HG03039 (cell line): ENCODE results near the gene GPS2.
A peak's percentile ranks its signal among the peaks of the same experiment; 100 is the strongest.

ENCODE experiments used
- ATAC-seq: cut with Tn5 transposase; IDR thresholded peaks from one replicate; pipeline ENCODE4 v1.9.1; 2021; ENCODE audit warnings: mild to moderate bottlenecking, moderate library complexity; ENCODE audit not compliant: unreplicated experiment

The GPS2 gene

DNA sequence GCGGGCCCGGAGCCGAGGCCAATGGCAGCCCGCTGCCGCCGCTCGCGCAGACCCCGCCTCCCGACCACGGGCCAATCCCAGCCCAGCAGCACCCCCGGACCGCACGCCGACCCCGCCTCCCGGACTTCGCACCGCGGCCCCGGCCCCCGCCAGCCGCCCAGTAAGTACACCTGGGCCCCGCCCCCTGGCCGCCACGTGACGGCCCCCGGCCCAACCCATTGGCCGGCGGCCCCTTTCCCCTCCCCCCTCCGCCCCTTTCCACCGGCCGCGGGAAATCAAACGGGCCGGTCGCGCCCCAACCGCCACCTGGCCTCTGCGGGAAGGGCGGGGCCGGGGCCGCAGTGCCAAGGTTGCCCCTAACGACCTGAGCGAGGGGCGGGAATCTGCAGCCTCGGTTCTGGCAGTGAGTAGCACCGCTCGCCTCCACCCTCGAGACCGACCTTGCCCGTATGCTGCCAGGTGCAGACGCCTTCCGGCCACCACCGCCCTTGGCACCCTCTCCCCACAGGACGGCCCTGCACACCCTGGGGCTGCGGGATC is 20.5 kb downstream of the GPS2 start, which contains the start of gene YBX2:
Gene YBX2 (minus strand): TSS at position 26 of the 540 bp plus-strand sequence. CDS start 139 bp downstream, outside the sequence.
- no peak for ATAC-seq

DNA sequence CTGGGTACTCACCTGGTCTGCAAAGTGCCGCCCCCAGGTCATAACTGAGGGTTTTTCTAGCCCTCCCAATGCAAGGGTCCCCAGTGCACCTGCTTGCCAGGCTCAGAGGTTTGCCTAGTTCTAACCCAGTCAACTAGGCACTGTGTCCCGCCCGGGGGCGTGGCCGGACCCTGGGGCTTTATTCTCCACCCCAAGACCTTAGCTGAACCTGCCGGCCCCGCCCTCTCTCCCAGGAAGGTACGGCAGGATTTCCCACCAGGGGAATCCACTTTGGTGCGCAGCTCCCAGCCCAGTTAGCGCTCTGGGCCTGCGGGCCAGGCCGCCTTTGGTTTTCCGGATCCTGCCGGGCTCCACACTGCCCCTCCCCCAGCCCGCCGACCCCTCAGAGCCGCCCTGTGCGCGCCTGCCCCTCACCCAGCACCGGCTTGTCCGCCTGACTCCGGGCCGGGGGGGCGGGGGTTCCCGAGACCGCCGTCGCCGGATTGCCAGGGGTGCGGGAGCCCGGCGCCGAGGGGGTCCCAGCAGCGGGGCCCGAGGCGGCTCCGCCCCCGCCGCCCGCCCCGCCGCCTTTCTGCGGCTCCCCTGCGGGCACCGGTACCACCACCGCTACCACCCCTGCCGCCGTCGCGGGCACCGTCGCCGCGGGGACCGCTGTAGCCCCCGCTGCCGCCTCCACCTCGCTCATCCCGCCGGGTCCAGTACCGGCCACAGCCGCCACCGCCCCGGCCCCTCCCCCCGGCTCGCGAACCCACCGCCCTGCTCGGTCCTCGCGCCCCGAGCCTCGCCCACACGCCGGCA is 21.1 kb downstream of the GPS2 start:
- no peak for ATAC-seq

DNA sequence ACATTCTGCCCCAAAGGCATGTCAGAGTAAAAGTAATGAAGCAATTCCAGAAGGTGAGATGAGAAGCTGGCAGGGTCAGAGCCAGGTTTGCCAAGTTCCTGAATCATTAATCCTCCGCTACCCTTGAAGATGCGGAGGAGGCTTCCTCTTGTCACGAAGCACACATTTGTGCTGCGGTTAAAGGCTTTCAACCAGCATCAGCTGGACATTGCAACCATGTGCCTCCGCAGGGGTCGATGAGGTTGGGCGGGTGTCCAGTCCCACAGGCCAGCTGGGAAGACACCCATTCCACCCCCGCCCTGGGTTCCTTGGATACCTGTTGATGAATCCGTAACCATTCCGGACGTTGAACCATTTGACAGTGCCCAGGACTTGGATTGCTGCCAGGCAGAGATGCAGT is 22.0 kb downstream of the GPS2 start:
- no peak for ATAC-seq

DNA sequence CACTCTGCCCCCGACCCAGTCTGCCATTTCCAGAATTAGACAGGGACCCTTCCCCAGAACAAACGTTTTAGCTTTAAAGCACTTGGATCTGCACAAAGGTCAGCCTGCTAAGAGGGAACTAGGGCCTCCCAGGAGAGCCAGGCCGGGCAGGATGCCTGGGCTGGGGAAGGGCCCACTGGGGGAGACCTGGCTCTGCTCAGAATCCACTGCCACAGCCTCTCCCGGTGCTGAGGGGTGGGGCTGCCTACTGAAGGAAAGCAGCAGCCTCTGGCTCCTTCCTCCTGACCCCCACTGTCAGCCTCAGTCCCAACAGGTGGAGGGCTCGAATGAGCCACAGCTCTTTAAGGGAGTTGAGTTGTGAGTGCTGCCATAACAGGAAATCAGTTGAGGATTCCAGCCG is 22.4 kb downstream of the GPS2 start:
- no peak for ATAC-seq

DNA sequence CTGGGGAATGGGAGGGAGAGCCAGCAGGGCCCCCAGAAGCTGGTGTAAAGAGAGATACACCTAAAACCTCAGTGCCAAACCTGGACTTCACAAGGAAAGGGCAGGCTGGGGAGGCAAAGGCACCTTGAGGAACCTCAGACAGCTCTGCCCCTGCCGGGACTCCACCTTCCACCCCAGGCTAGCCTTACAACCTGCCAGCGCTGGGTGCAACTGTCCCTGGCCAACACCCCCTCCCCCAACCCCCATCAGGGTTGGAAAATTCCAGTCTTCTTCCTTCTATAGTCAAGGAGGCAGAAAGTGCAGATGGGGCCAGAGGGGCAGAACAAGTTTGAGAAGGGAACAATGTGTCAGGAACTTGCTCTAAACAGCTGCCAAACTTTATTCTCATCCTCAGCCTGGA is 23.0 kb downstream of the GPS2 start:
- ATAC-seq = no peak

DNA sequence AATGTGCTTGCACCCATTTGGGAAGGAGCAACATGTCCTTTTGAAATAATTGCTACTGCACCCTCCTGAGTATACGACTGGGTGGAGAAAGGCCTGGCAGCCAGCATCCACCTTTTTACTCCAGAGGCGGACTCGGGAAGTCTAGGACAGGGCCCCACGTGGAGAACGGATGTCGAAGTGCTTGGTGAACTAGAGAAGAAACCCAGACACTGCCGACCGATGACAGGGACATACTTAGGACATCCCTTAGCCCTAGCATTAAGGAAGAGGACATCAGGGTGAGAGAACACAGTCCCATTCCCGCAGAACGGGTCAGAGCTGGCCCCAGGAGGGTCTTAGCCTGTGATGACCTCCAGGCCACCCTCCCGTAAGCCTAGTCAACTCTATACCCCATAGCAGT is 24.5 kb downstream of the GPS2 start:
- no peak for ATAC-seq

DNA sequence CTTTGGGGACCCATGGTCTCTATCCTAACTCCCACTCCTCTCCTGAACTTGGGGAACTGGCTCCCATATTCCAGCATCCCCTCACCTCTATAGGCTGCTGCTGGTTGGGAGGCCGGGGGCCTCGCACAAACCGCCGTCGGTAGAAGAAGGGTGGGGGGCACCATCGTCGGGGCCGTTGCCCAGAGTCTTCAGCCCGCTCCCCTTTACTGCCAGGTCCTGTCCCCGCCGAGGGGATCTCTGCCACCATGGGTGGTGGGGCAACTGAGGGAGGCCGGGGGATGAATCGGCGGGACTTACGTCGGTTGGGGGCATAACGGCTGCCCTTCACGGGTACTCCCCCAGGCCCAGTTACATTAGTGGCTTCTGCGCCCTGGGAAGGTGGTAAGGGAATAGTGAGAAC is 25.0 kb downstream of the GPS2 start:
- ATAC-seq = no peak

DNA sequence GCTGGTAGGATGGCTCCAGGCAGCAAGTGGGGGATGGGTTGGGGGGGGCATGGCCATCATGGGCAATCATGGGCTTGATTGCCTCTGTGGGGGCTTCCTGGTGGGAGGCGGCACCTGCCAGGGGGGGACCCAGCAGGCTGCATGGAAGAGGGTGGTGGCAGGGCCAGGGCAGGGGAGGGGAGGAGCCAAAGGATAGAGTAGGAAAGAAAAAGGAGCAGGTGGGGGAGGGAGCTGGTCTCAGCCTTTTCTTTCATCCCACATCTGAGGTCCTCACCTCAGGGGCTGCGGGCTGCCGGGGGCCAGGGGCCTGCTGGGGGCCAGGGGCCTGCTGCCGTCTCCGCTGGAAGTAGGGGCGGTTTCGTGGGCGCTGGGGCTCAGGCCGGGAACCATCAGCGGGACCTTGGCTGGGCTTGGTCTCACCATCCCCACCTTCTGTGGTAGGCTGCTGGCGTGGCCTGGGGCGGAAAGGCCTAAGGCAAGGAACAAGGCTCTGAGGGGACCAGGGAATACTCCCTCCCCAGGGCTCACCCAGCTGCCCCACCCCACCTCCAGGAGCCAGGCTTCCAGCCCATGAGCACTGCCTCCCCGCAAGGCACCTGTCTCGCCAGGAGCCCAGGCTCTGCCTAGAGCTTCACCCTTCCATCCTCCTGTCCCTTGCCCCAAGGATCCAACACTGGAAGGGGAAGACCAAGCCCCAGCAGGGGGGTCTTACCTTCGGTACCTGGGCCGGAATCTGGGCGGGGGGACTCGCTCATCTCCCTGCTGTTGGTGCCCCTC is 25.7 kb downstream of the GPS2 start:
- ATAC-seq = no peak

DNA sequence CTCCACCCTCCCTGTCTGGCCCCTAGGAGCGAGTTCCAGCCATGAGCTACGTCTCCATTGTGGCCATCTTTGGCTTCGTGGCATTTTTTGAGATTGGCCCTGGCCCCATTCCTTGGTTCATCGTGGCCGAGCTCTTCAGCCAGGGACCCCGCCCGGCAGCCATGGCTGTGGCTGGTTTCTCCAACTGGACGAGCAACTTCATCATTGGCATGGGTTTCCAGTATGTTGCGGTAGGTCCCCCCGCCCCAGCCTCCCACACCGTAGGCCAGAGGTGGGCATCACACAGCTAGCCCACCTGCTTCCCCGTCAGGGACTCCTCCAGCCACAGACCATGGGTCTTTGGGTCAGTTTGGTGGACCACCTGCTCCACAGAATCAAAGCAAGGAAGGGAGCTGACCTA is 29.5 kb downstream of the GPS2 start:
- ATAC-seq = no peak

DNA sequence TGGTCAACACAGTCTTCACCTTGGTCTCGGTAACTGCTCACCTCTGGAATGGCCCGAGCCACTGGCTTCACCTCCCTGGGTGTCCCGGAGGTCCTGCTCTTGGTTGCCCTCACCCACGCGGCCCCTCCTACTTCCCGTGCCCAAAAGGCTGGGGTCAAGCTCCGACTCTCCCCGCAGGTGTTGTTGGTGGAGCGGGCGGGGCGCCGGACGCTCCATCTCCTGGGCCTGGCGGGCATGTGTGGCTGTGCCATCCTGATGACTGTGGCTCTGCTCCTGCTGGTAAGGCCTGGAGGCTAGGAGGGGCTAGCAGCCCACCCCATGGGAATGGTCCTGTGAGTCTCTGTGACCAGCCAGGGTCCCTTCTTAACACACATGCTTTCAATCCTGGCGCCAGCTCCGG is 30.2 kb downstream of the GPS2 start:
- no peak for ATAC-seq

DNA sequence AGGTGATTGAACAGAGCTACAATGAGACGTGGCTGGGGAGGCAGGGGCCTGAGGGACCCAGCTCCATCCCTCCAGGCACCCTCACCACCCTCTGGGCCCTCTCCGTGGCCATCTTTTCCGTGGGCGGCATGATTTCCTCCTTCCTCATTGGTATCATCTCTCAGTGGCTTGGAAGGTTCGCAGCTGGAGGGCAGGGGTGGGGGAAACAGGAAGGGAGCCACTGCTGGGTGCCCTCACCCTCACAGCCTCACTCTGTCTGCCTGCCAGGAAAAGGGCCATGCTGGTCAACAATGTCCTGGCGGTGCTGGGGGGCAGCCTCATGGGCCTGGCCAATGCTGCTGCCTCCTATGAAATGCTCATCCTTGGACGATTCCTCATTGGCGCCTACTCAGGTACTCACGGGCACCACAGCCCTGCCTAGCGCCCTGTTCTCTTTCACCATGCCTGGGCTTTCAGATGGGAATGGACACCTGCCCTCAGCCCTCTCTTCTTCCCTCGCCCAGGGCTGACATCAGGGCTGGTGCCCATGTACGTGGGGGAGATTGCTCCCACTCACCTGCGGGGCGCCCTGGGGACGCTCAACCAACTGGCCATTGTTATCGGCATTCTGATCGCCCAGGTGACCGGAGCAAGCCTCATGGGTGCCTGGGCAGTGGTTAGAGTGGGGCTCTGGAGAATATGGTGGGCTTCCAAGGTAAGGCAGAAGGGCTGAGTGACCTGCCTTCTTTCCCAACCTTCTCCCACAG is 31.5 kb downstream of the GPS2 start:
- no peak for ATAC-seq

DNA sequence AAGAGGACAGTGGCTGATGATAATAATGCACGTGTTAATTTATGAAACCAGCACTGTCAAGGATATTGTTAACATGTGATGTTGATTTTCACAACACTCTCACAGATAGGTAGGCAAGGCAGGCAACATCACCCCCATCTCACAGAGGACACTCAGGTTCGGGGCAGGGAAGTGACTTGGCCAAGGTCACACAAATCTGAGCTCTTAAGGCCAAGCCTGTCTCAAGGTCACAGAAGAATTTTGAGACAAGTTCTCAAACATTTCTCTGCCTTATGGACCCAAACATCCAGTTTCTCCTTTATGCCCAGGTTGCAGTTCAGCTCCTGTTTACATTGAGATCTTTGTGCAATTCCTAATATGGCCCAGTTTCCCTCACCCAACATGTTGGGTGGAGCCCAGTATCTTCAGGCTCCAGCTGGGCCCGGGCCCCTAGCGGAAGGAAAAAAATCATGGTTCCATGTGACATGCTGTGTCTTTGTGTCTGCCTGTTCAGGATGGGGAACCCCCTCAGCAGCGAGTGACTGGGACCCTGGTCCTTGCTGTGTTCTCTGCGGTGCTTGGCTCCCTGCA is 32.3 kb downstream of the GPS2 start:
- ATAC-seq = no peak

DNA sequence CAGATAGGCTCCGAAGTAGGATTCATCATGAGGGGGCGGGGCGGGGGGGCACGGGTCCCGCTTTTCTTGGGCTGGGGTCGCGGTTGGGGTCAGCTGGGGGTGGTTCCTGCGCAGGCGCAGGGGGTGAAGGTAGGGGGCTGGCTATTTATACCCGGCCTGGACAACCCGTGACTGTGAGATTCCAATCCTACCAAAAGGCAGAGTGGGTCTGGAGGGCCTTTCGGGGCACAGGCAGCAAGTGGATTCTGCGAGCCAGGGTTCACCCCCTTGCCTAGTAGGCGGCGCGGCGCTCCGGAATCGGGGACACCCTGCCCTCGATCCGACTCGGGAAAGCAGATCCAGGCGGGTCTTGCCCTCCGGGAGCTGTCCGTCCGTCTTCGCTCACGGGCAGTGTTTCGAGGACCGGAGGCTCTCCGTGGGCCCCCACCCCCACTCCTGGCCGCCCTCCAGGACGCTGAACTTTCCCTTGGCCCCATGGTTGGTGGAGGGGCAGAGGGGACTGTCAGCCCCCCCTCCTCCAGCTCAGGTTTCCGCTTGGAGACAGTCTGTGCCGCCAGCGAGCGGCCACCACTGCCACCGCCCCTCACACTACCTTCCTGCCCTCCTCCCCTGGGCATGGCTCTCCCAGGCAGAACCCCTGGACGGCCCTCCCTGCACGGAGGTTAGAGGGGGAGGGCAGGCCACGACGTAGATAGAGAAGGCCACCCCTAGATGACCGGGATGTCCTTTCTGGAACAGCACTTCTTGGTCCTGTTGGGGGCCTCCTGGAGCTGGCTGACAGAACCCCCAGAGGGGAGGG is 33.0 kb downstream of the GPS2 start:
- ATAC-seq = no peak

DNA sequence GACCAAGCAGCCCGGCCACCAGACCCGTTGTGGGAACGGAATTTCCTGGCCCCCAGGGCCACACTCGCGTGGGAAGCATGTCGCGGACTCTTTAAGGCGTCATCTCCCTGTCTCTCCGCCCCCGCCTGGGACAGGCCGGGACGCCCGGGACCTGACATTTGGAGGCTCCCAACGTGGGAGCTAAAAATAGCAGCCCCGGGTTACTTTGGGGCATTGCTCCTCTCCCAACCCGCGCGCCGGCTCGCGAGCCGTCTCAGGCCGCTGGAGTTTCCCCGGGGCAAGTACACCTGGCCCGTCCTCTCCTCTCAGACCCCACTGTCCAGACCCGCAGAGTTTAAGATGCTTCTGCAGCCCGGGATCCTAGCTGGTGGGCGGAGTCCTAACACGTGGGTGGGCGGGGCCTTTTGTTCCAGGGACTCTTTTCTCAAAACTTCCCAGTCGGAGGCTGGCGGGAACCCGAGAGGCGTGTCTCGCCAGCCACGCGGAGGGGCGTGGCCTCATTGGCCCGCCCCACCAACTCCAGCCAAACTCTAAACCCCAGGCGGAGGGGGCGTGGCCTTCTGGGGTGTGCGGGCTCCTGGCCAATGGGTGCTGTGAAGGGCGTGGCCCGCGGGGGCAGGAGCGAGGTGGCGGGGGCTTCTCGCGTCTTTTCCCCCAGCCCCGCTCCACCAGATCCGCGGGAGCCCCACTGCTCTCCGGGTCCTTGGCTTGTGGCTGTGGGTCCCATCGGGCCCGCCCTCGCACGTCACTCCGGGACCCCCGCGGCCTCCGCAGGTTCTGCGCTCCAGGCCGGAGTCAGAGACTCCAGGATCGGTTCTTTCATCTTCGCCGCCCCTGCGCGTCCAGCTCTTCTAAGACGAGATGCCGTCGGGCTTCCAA is 33.8 kb downstream of the GPS2 start, which contains the start of gene SLC2A4:
Gene SLC2A4 (plus strand): TSS at position 645 of the 879 bp plus-strand sequence. CDS start 217 bp downstream, at position 862.
- ATAC-seq = peak; percentile 59

DNA sequence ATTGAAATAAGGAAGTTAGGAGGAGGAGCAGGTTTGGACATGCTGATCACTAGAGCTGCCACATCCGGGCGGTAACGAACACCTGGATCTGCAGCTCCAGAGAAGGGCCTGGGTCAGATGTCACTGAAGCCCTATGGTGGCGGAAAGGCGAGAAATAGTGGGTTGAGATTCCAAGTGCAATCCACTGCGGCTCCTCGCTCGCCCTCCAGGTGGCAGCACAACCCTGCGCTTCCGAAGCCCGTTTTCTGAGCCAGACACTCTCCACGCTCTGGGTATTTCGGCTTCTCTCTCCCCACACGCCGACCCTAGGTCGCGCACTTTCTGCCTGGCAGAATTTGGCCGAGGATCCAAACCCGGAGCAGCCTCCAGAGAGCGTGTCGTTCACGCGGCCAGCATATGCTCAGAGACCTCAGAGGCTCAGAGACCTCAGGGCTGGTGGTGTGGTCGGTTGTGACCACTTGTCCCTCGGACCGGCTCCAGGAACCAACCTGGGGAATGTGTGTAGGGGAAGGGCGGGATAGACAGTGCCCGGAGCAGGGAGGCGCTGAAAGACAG is 34.6 kb downstream of the GPS2 start:
- ATAC-seq = no peak

DNA sequence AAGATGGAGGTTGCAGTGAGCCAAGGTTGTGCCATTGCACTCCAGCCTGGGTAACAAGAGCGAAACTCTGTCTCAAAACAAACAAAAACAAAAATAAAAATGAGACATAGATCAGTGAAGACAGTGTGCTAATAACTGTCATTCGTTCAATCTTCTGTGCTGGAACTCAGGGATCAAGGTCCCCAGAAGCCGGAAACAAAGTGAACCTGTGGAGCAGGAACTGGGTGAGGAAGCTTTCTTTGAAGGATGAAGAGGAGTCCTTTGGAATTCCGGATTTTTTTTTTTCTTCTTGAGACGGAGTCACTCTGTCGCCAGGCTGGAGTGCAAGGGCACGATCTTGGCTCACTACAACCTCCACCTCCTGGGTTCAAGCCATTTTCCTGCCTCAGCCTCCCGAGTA is 35.7 kb downstream of the GPS2 start:
- ATAC-seq = no peak

DNA sequence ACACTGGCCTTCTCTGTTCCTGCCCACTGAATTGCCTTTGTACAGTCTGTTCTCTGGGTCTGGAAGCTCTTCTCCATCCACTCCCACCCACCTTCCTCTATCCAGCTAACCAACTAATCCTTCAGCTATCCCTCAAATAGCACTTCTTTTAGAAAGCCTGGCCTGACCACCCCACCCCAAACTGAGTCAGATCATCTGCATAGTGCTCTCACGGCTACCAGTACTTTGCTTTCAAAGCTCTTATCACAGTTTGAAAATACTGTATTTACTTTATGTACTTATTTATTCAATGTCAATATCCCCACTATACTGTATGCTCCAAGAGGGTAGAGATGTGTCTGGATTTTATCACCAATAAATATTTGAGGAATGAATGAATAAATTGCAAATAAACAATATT is 48.4 kb downstream of the GPS2 start:
- ATAC-seq = no peak

DNA sequence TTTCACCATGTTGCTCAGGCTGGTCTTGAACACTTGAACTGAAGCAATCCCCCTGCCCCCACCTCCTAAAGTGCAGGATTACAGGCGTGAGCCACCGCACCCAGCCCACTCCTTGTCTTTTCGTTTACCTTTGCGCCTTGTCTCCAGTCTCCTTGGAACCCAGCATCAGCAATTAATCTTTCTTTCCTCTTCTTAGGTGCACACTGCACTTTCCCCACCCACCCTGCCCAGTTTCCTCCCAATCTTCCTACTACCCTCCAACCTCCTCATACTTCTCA is 51.4 kb downstream of the GPS2 start:
- ATAC-seq = no peak
